ENCODE results near the gene MATN3.
"Not testable (repeated sequence)": the region's sequence is repeated elsewhere in the genome, so short reads cannot be mapped to it uniquely, and the experiment has no call there.

MATN3 gene

GRCh38 chr2:20012282-20013125, at the start of gene MATN3:
Gene MATN3, minus strand, starts transcription at chr2:20012668. Its CDS starts 37 bp downstream, at chr2:20012631.
- intact Hi-C loops (cut with DNase I) = no loop called here
- peak in 1 of 42 donors; percentile 6 for DNase-seq

- intact Hi-C loops (cut with DNase I) = no loop called here
- DNase-seq = no peak
Measured at GRCh38 chr2:20061940-20062339, 49.5 kb upstream of the MATN3 start.

- no peak for DNase-seq
- intact Hi-C loops (cut with DNase I) = no loop called here
Measured at GRCh38 chr2:20061476-20061875, 49.0 kb upstream of the MATN3 start.

- no peak for DNase-seq
- intact Hi-C loops (cut with DNase I) = no loop called here
Measured at GRCh38 chr2:20060106-20060505, 47.6 kb upstream of the MATN3 start.

- DNase-seq = no peak
- intact Hi-C loops (cut with DNase I) = loop anchor here (10.0 kb wide), 1 partner anchor 152 kb away; the partner anchor contains the start of gene TTC32
Measured at GRCh38 chr2:20057268-20057667, 44.8 kb upstream of the MATN3 start.

- intact Hi-C loops (cut with DNase I) = loop anchor here (10.0 kb wide), 1 partner anchor 150 kb away; the partner anchor contains the start of gene TTC32
- no peak for DNase-seq
Measured at GRCh38 chr2:20054931-20055330, 42.5 kb upstream of the MATN3 start.

GRCh38 chr2:20054119-20054518, 41.7 kb upstream of the MATN3 start:
- DNase-seq = no peak
- intact Hi-C loops (cut with DNase I) = loop anchor here (10.0 kb wide), 1 partner anchor 149 kb away; the partner anchor contains the start of gene TTC32

GRCh38 chr2:20052861-20053281, 40.4 kb upstream of the MATN3 start:
- DNase-seq = peak in 20 of 42 donors; percentile 8 to 55 (median 29)
- intact Hi-C loops (cut with DNase I) = loop anchor here (10.0 kb wide), 1 partner anchor 148 kb away; the partner anchor contains the start of gene TTC32

- peak in 6 of 42 donors; percentile 13 to 54 (median 14) for DNase-seq
- intact Hi-C loops (cut with DNase I) = loop anchor here (10.0 kb wide), 1 partner anchor 148 kb away; the partner anchor contains the start of gene TTC32
Measured at GRCh38 chr2:20052229-20052851, 39.9 kb upstream of the MATN3 start.

GRCh38 chr2:20051532-20052228, 39.2 kb upstream of the MATN3 start, which contains the start of gene LAPTM4A:
Gene LAPTM4A, minus strand, starts transcription at chr2:20051628. Its CDS starts 108 bp downstream, at chr2:20051520.
- DNase-seq = peak; percentile 95 to 99 (median 98)
- intact Hi-C loops (cut with DNase I) = loop anchor here (2.0 to 10.0 kb wide), 2 partner anchors 61 to 147 kb away; partner anchors contain the start of genes TTC32 and WDR35

- DNase-seq = peak in 41 of 42 donors; percentile 12 to 78 (median 45)
- intact Hi-C loops (cut with DNase I) = loop anchor here (2.0 to 10.0 kb wide), 2 partner anchors 60 to 146 kb away; partner anchors contain the start of genes TTC32 and WDR35
Measured at GRCh38 chr2:20050646-20051531, 38.4 kb upstream of the MATN3 start.

- intact Hi-C loops (cut with DNase I) = loop anchor here (2.0 to 10.0 kb wide), 2 partner anchors 59 to 145 kb away; partner anchors contain the start of genes TTC32 and WDR35
- peak in 2 of 42 donors; percentile 9 to 17 for DNase-seq
Measured at GRCh38 chr2:20050104-20050645, 37.7 kb upstream of the MATN3 start.

- intact Hi-C loops (cut with DNase I) = loop anchor here (2.0 to 10.0 kb wide), 2 partner anchors 59 to 145 kb away; partner anchors contain the start of genes TTC32 and WDR35
- no peak for DNase-seq
Measured at GRCh38 chr2:20049637-20050036, 37.2 kb upstream of the MATN3 start.

- DNase-seq = no peak
- intact Hi-C loops (cut with DNase I) = no loop called here
Measured at GRCh38 chr2:20048488-20049448, 36.3 kb upstream of the MATN3 start.

- DNase-seq; intact Hi-C loops (cut with DNase I): not testable (repeated sequence)
Measured at GRCh38 chr2:20045712-20046292, 33.3 kb upstream of the MATN3 start.

GRCh38 chr2:20044778-20045177, 32.3 kb upstream of the MATN3 start:
- no peak for DNase-seq
- intact Hi-C loops (cut with DNase I) = no loop called here
